Tibial nerve (tissue), 4 donors: ENCODE results near the gene NEUROD2.

ENCODE experiments used
- CTCF ChIP-seq, 5 experiments: fragments of 200-600 bp in 3 of 5; fragments of 450-650 bp in 2 of 5; sonication (generic) in 3 of 5; IDR thresholded peaks; one replicate each; pipeline ENCODE4 v1.5.1; 2016 to 2019; ENCODE audit warnings: antibody characterized with exemption in 5 of 5, mild to moderate bottlenecking in 3 of 5, moderate library complexity in 2 of 5
- EP300 ChIP-seq, 2 donors: sonication (generic); formaldehyde crosslinking; IDR thresholded peaks; one replicate each; pipeline ENCODE4 v1.6.1; 2017; ENCODE audit warnings: antibody characterized with exemption in 2 of 2, mild to moderate bottlenecking in 1 of 2
- POLR2A ChIP-seq, 2 donors: fragments of 450-650 bp; IDR thresholded peaks; one replicate each; pipeline ENCODE4 v1.6.1; 2017; ENCODE audit warnings: antibody characterized with exemption in 2 of 2, mild to moderate bottlenecking in 2 of 2, moderate library complexity in 2 of 2

GRCh38 chr17:39625198-39625785 is 17.6 kb upstream of the NEUROD2 start:
- TF ChIP-seq CTCF (IDR thresholded peaks at IDR 0.05) = no peak
- no peak for TF ChIP-seq EP300 (IDR thresholded peaks at IDR 0.05)
- no peak for TF ChIP-seq POLR2A (IDR thresholded peaks at IDR 0.05)
